K562 (cell line): ENCODE data around the gene PYGM. TPM values are rescaled to one million over a fixed set of nuclear protein-coding genes. Genes with fewer than 3 reads are reported as not detected.
A peak's percentile ranks its signal among the peaks of the same experiment; 100 is the strongest.

Source experiments
- ATF1 ChIP-seq, 2 experiments: fragments of 450-650 bp in 1 of 2; IDR thresholded peaks; 2 replicates each; pipeline ENCODE4 v1.6.1; 2016; ENCODE audit warnings: missing compliant biosample characterization in 1 of 2, missing genetic modification characterization in 1 of 2
- BCOR ChIP-seq: fragments of 450-650 bp; IDR thresholded peaks from 2 replicates; pipeline ENCODE4 v1.6.1; 2016
- CREBBP ChIP-seq: IDR thresholded peaks from one replicate; pipeline ENCODE4 v1.6.1; 2012; ENCODE audit warnings: low read depth, mild to moderate bottlenecking, control low read depth, inconsistent platforms, low read length
- FOSL1 ChIP-seq: fragments of 200-800 bp; sonication (Bioruptor generic); conservative IDR thresholded peaks from 2 replicates; pipeline ENCODE4 v1.6.1; 2016; ENCODE audit warnings: missing genetic modification characterization, missing compliant biosample characterization
- GABPB1 ChIP-seq: sonication (generic); formaldehyde crosslinking; IDR thresholded peaks from 2 replicates; pipeline ENCODE4 v1.8.0; 2022; ENCODE audit warnings: mild to moderate bottlenecking, missing genetic modification reagents
- HDAC2 ChIP-seq: fragments of 450-650 bp; IDR thresholded peaks from 2 replicates; pipeline ENCODE4 v1.6.1; 2016; ENCODE audit warnings: mild to moderate bottlenecking
- JUND ChIP-seq, 2 experiments: IDR thresholded peaks; 2 replicates in 1 of 2; 3 replicates in 1 of 2; pipeline ENCODE4 v1.6.1; 2011; ENCODE audit warnings: borderline replicate concordance in 2 of 2, low read depth in 2 of 2, low read length in 2 of 2, improper control_type of control experiment in 1 of 2, missing biosample characterization in 1 of 2, missing genetic modification characterization in 1 of 2, missing genetic modification reagents in 1 of 2
- KDM4B ChIP-seq, 2 experiments: fragments of 450-650 bp in 1 of 2; sonication (generic) in 1 of 2; IDR thresholded peaks; 2 replicates each; pipeline ENCODE4 v1.6.1; 2016 to 2017; ENCODE audit warnings: borderline replicate concordance in 2 of 2, antibody characterized with exemption in 1 of 2, low read depth in 1 of 2, mild to moderate bottlenecking in 1 of 2
- MAZ ChIP-seq, 2 experiments: fragments of 450-650 bp in 1 of 2; sonication (generic) in 1 of 2; formaldehyde crosslinking; IDR thresholded peaks in 1 of 2; conservative IDR thresholded peaks in 1 of 2; 2 replicates each; pipeline versions ENCODE4 v1.4.0 to v1.5.0; 2020; ENCODE audit warnings: mild to moderate bottlenecking in 1 of 2, missing genetic modification reagents in 1 of 2
- MTA3 ChIP-seq: fragments of 450-650 bp; formaldehyde crosslinking; IDR thresholded peaks from 2 replicates; pipeline ENCODE4 v1.6.1; 2017; ENCODE audit warnings: mild to moderate bottlenecking, borderline replicate concordance
- polyA plus RNA-seq, 8 experiments: library from polyadenylated mRNA; depleted of rRNA in 4 of 8; stranded (reverse) in 5 of 8; unstranded in 3 of 8; fragments of >200 nt; fragmentation: Nextera tagmentation in 2 of 8; fragmentation: Illumina TruSeq in 1 of 8; extraction: Ambion mirVana in 2 of 8; extraction: Trizol in 1 of 8; gene quantifications; 2 replicates each; pipeline versions ENCODE4 v1.2.1 to v1.2.3, GENCODE V29; 2011 to 2014; ENCODE audit warnings: inconsistent platforms in 1 of 8, missing spikeins in 1 of 8
- total RNA-seq, 7 experiments: library from RNA; depleted of rRNA in 6 of 7; stranded (reverse); fragments of >200 nt in 6 of 7; fragmentation: Illumina TruSeq in 2 of 7; extraction: Trizol in 2 of 7; gene quantifications; 2 replicates each; pipeline versions ENCODE4 v1.2.1 to v1.2.3, GENCODE V29; 2011 to 2021; ENCODE audit warnings: low replicate concordance in 1 of 7
- TF ChIP-seq, protein P1 (sequence below): sonication (generic); formaldehyde crosslinking; IDR thresholded peaks from 2 replicates; pipeline ENCODE4 v1.8.0; 2022; ENCODE audit warnings: mild to moderate bottlenecking, missing genetic modification reagents
- TF ChIP-seq, protein P2 (sequence below): fragments of 450-650 bp; IDR thresholded peaks from 2 replicates; pipeline ENCODE4 v1.6.1; 2017; ENCODE audit warnings: antibody characterized with exemption, mild to moderate bottlenecking
- TF ChIP-seq, protein P3 (sequence below), 2 experiments: IDR thresholded peaks; 2 replicates each; pipeline ENCODE4 v1.6.1; 2011; ENCODE audit warnings: borderline replicate concordance in 1 of 2, control low read depth in 1 of 2, low read depth in 1 of 2, low read length in 1 of 2, mild to moderate bottlenecking in 1 of 2, mixed read lengths in 1 of 2, moderate library complexity in 1 of 2; ENCODE audit not compliant: insufficient read depth in 1 of 2, insufficient read length in 1 of 2, poor library complexity in 1 of 2, severe bottlenecking in 1 of 2; ENCODE audit errors: extremely low read depth in 1 of 2
- TF ChIP-seq, protein P4 (sequence below), 3 experiments: fragments of 200-800 bp in 1 of 3; sonication (Bioruptor generic) in 1 of 3; sonication (generic) in 1 of 3; formaldehyde crosslinking in 1 of 3; IDR thresholded peaks; 2 replicates each; pipeline versions ENCODE4 v1.6.1 to v1.8.0; 2016 to 2022; ENCODE audit warnings: mild to moderate bottlenecking in 2 of 3, missing compliant biosample characterization in 2 of 3, missing genetic modification characterization in 2 of 3, missing genetic modification reagents in 1 of 3

The PYGM gene
- total and polyA plus RNA-seq, 9 of the 15 experiments (the other 6 are each of a cell fraction or from before 2014, with no cell fraction given) = 0.07 to 1.5 (median 0.68) TPM

DNA sequence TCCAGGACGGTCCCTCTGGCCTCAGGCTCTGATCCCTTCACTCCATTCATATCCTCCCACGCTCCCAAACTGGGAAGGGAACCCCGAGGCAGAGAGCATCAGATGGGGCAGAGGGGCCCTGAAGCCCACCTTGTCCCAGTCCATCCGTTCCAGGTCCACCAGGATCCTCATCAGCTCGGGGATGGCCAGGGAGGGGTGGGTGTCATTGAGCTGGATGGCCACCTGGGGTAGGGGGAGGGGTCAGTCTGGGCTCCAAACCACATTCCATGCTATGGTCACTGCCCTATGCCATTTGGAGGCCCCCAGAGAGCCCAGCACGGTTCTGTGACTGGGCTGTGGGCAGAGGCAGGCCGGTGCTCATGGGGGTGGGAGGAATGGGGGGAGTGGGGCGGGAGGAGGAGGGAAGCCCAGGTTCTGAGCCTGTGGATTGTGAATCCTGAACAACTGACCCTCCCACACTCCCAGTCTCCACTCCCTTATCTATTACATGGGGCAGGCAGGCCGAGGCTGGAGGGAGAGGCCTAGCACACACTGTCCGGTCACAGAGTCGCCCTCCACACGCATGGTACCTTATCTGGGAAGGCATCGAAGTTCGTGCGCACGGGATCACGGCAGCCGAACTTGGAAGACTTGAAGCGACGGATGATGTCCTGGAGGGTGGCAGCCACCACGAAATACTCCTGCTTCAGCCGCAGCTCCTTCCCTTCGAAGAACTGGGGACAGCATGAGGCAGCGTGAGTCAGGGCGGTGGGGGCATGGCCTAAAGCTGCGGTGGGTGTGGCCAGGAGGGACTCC, 5.5 kb downstream of the PYGM start (continued):
- TF ChIP-seq BCOR = 0 out of 2 replicates have a peak, but pooled peaks have one; percentile 22
- peak; percentile 73; the same call in 1 of the 2 replicates for TF ChIP-seq HDAC2
- TF ChIP-seq, protein P1, sequence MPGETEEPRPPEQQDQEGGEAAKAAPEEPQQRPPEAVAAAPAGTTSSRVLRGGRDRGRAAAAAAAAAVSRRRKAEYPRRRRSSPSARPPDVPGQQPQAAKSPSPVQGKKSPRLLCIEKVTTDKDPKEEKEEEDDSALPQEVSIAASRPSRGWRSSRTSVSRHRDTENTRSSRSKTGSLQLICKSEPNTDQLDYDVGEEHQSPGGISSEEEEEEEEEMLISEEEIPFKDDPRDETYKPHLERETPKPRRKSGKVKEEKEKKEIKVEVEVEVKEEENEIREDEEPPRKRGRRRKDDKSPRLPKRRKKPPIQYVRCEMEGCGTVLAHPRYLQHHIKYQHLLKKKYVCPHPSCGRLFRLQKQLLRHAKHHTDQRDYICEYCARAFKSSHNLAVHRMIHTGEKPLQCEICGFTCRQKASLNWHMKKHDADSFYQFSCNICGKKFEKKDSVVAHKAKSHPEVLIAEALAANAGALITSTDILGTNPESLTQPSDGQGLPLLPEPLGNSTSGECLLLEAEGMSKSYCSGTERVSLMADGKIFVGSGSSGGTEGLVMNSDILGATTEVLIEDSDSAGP (CRISPR knock-in tag) = peak; percentile 19; the same call in 1 of the 2 replicates
- no peak for TF ChIP-seq CREBBP
- TF ChIP-seq, protein P2, sequence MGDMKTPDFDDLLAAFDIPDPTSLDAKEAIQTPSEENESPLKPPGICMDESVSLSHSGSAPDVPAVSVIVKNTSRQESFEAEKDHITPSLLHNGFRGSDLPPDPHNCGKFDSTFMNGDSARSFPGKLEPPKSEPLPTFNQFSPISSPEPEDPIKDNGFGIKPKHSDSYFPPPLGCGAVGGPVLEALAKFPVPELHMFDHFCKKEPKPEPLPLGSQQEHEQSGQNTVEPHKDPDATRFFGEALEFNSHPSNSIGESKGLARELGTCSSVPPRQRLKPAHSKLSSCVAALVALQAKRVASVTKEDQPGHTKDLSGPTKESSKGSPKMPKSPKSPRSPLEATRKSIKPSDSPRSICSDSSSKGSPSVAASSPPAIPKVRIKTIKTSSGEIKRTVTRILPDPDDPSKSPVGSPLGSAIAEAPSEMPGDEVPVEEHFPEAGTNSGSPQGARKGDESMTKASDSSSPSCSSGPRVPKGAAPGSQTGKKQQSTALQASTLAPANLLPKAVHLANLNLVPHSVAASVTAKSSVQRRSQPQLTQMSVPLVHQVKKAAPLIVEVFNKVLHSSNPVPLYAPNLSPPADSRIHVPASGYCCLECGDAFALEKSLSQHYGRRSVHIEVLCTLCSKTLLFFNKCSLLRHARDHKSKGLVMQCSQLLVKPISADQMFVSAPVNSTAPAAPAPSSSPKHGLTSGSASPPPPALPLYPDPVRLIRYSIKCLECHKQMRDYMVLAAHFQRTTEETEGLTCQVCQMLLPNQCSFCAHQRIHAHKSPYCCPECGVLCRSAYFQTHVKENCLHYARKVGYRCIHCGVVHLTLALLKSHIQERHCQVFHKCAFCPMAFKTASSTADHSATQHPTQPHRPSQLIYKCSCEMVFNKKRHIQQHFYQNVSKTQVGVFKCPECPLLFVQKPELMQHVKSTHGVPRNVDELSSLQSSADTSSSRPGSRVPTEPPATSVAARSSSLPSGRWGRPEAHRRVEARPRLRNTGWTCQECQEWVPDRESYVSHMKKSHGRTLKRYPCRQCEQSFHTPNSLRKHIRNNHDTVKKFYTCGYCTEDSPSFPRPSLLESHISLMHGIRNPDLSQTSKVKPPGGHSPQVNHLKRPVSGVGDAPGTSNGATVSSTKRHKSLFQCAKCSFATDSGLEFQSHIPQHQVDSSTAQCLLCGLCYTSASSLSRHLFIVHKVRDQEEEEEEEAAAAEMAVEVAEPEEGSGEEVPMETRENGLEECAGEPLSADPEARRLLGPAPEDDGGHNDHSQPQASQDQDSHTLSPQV = peak; percentile 87
- TF ChIP-seq GABPB1 (CRISPR knock-in tag) = peak; percentile 49; the same call in 1 of the 2 replicates
- TF ChIP-seq, protein P3, sequence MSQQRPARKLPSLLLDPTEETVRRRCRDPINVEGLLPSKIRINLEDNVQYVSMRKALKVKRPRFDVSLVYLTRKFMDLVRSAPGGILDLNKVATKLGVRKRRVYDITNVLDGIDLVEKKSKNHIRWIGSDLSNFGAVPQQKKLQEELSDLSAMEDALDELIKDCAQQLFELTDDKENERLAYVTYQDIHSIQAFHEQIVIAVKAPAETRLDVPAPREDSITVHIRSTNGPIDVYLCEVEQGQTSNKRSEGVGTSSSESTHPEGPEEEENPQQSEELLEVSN (IDR thresholded peaks at IDR 0.05; ENCODE audit: borderline replicate concordance in 1 of 2, extremely low read depth in 1 of 2, insufficient read depth in 1 of 2, insufficient read length in 1 of 2, low read depth in 1 of 2, low read length in 1 of 2, poor library complexity in 1 of 2, severe bottlenecking in 1 of 2) = peak in 1 of 2 experiments; percentile 72
- TF ChIP-seq KDM4B (IDR thresholded peaks at IDR 0.05; ENCODE audit: borderline replicate concordance in 2 of 2, low read depth in 1 of 2) = no peak
- TF ChIP-seq ATF1 (CRISPR knock-in tag; IDR thresholded peaks at IDR 0.05) = no peak
- TF ChIP-seq ATF1 (tag; IDR thresholded peaks at IDR 0.05) = 0 out of 2 replicates have a peak, but pooled peaks have one; percentile 14
- peak; percentile 43; the same call in 1 of the 2 replicates for TF ChIP-seq MTA3
- TF ChIP-seq, protein P4, sequence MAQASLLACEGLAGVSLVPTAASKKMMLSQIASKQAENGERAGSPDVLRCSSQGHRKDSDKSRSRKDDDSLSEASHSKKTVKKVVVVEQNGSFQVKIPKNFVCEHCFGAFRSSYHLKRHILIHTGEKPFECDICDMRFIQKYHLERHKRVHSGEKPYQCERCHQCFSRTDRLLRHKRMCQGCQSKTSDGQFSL (CRISPR knock-in tag; IDR thresholded peaks at IDR 0.05) = 0 out of 2 replicates have a peak, but pooled peaks have one; percentile 48
- TF ChIP-seq, protein P4 (tag; IDR thresholded peaks at IDR 0.05) = no peak
- TF ChIP-seq FOSL1 (tag) = peak; percentile 46; the same call in 1 of the 2 replicates
- peak; percentile 17; the same call in 1 of the 2 replicates for TF ChIP-seq JUND (IDR thresholded peaks at IDR 0.05; ENCODE audit: borderline replicate concordance, low read depth, low read length)
- TF ChIP-seq JUND (tag; IDR thresholded peaks at IDR 0.05; ENCODE audit: borderline replicate concordance, low read depth, low read length) = peak; percentile 33; the same call in 2 of the 3 replicates
- 0 out of 4 replicates have a peak, but pooled peaks of 1 of the 2 experiments have one; percentile 47 for TF ChIP-seq MAZ (CRISPR knock-in tag; conservative IDR thresholded peaks at IDR 0.05 in 1 of 2, IDR thresholded peaks at IDR 0.05 in 1 of 2)
